Vagina (tissue), 2 donors: Measurements from ENCODE around the gene NUBP2. TPM values are rescaled to one million over a fixed set of nuclear protein-coding genes. Genes with fewer than 3 reads are reported as not detected.
A peak's percentile ranks its signal among the peaks of the same experiment; 100 is the strongest.

Experiments
- DNase-seq, 2 donors: peaks; one replicate each; pipeline ENCODE4 v3.0.0-alpha.2; 2017; ENCODE audit errors: extremely low spot score in 2 of 2
- H3K27ac ChIP-seq: fragments of 200-600 bp; sonication (generic); one replicate; pipeline ENCODE4 v1.5.1; 2019
- H3K27me3 ChIP-seq: fragments of 200-600 bp; sonication (generic); one replicate; pipeline ENCODE4 v1.5.1; 2019
- H3K36me3 ChIP-seq, 2 donors: fragments of 200-600 bp; sonication (generic); one replicate each; pipeline ENCODE4 v1.5.1; 2017 to 2019
- H3K4me1 ChIP-seq: fragments of 200-600 bp; sonication (generic); one replicate; pipeline ENCODE4 v1.5.1; 2019
- H3K4me3 ChIP-seq, 2 donors: fragments of 200-600 bp; sonication (generic); 1 replicate in 1 of 2; 2 replicates in 1 of 2; pipeline ENCODE4 v1.5.1; 2016 to 2019
- H3K9me3 ChIP-seq: fragments of 200-600 bp; sonication (generic); one replicate; pipeline ENCODE4 v1.5.1; 2019
- CTCF ChIP-seq, 3 experiments: fragments of 450-650 bp in 2 of 3; fragments of 200-600 bp in 1 of 3; sonication (generic) in 1 of 3; IDR thresholded peaks; one replicate each; pipeline ENCODE4 v1.5.1; 2017 to 2019; ENCODE audit warnings: antibody characterized with exemption in 3 of 3, mild to moderate bottlenecking in 2 of 3, moderate library complexity in 2 of 3
- POLR2A ChIP-seq, 2 donors: fragments of 450-650 bp; IDR thresholded peaks; one replicate each; pipeline ENCODE4 v1.6.1; 2017; ENCODE audit warnings: antibody characterized with exemption in 2 of 2, mild to moderate bottlenecking in 2 of 2, moderate library complexity in 2 of 2
- POLR2AphosphoS5 ChIP-seq, 2 donors: sonication (generic); formaldehyde crosslinking; IDR thresholded peaks; one replicate each; pipeline ENCODE4 v1.9.0; 2017; ENCODE audit warnings: antibody characterized with exemption in 2 of 2, mild to moderate bottlenecking in 2 of 2, low read depth in 1 of 2; ENCODE audit not compliant: insufficient read depth in 1 of 2
- intact Hi-C: fragments of 100-400 bp; cut with DNase I; formaldehyde crosslinking; loops from one replicate; pipeline ENCODE4 v1.15.1; 2023
- total RNA-seq: library from RNA; depleted of rRNA; stranded (reverse); fragments of >200 nt; gene quantifications from one replicate; pipeline ENCODE4 v1.2.3, GENCODE V29; 2016

Gene NUBP2
- total RNA-seq, 1 donor from 2014 or later: 40.8 TPM

DNA sequence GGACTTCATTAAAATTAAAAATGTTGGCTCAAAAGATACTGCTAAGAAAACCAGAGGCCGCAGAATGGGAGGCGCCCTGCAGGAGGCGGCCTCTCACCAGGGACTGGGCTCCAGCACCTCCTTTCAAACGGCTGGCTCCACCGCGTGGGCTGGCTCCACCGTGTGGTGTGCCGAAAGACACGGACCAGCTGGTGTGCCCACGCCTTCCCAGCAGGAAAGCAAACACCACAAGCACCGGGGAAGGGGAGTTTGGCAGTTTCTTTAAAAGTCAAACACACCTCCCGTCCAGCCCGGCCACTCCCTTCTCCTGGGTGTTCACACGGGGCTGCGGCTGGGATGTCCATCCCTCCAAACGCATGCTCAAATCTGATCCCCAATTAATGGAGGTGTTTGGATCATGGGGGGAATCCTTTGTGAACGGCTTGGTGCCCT, 30.0 kb downstream of the NUBP2 start:
- Histone ChIP-seq H3K4me1 (no peaks in the 10 kb centered on the region), H3K27ac (no peak overlapping the region)

GRCh38 chr16:1815461-1815860, 32.7 kb downstream of the NUBP2 start:
- H3K36me3 ChIP-seq: peaks cover 0 to 42% of the 10 kb centered on the region in 2 donors
- no peaks in the 10 kb centered on the region for H3K27me3 ChIP-seq
- no peaks in the 10 kb centered on the region for H3K9me3 ChIP-seq
- TF ChIP-seq CTCF (IDR thresholded peaks at IDR 0.05): no peak
- no peak for TF ChIP-seq POLR2AphosphoS5 (IDR thresholded peaks at IDR 0.05; ENCODE audit: insufficient read depth in 1 of 2, low read depth in 1 of 2)
- no peak for TF ChIP-seq POLR2A (IDR thresholded peaks at IDR 0.05)
- H3K27ac ChIP-seq: no peak overlapping the region
- H3K4me3 ChIP-seq: no peak overlapping the region
- DNase-seq: no peak
- H3K4me1 ChIP-seq: no peaks in the 10 kb centered on the region
- intact Hi-C loops: no loop called here

More for the DNA sequence above, 30.0 kb downstream of the NUBP2 start:
- TF ChIP-seq POLR2A (IDR thresholded peaks at IDR 0.05) (no peak), POLR2AphosphoS5 (IDR thresholded peaks at IDR 0.05; ENCODE audit: insufficient read depth in 1 of 2, low read depth in 1 of 2) (peak in 1 of 2 donors; percentile 22), CTCF (IDR thresholded peaks at IDR 0.05) (peak; percentile 15 to 55 (median 40))
- Histone ChIP-seq H3K27me3 (no peaks in the 10 kb centered on the region), H3K4me3 (no peak overlapping the region), H3K36me3 (peaks cover 0 to 39% of the 10 kb centered on the region in 2 donors), H3K9me3 (no peaks in the 10 kb centered on the region)
- intact Hi-C loops: no loop called here
- DNase-seq: no peak

DNA sequence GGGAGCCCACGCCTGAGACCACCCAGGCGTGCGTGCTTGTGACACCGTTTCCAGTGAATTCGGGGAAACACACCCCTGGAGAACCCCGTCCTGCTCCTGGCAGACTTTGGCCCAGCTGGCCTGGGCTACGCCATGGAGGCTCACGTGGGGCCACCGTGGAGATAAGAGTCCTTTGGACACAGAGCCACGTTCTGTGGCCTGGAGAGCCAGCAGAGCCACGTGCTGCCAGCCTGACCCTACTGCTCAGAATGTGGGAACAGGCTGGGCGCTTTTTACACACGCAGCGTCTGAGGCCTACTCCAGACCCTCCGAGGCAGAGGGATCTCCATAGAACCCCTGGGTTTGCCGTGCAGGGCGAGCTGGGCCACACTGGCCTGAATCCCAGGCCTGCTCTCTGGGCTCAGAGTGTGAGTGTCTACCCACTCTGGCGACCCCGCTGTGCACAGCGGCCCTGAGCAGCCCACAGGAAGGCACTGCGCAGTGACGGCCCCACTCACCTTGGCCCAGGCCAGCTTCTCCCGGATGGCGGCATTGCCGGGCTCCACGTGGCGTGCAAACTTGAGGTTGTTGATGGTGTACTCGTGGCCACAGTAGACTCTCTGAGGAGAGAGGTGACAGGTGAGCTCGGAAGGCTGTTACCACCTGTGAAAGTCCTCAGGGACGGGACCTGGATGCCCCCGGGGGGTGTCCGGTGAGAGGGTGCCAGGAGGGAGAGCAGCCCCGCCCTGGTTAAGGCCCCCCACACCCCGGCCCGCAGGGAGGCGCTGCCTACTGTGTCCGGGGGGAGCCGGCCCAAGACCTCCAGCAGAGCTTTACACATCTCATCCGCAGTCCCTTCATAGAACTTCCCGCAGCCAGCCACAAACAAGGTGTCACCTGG, 33.9 kb downstream of the NUBP2 start:
- no peak overlapping the region for H3K4me3 ChIP-seq
- H3K27me3 ChIP-seq: no peaks in the 10 kb centered on the region
- TF ChIP-seq POLR2A (IDR thresholded peaks at IDR 0.05): no peak
- no peak for TF ChIP-seq POLR2AphosphoS5 (IDR thresholded peaks at IDR 0.05; ENCODE audit: insufficient read depth in 1 of 2, low read depth in 1 of 2)
- peaks cover 0 to 49% of the 10 kb centered on the region in 2 donors for H3K36me3 ChIP-seq
- no peak for DNase-seq
- intact Hi-C loops: no loop called here
- no peaks in the 10 kb centered on the region for H3K9me3 ChIP-seq
- H3K27ac ChIP-seq: no peak overlapping the region
- no peaks in the 10 kb centered on the region for H3K4me1 ChIP-seq

GRCh38 chr16:1817276-1817589, 34.5 kb downstream of the NUBP2 start:
- H3K9me3 ChIP-seq: no peaks in the 10 kb centered on the region

DNA sequence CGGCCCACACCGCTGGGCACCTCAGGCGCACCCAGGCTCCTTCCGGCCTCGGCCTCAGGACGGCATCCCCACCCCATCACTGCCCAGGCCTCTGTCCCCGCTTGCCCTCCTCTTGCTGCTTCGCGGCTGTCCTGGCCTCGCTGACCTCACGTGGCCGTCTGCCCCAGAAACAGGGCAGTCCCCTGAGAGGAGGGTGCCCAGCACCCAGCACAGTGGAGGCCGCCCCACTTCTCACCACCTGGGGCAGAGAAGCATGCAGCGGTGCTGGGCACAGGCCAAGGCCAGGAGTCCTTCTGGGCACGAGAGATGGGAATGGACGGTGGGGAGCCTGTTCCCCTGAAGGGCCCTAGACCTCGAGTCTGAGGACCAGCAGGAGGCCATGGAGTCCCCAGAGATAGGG, 35.0 kb downstream of the NUBP2 start:
- Histone ChIP-seq H3K27ac (no peak overlapping the region), H3K4me3 (no peak overlapping the region), H3K36me3 (peaks cover 0 to 59% of the 10 kb centered on the region in 2 donors), H3K4me1 (no peaks in the 10 kb centered on the region), H3K27me3 (no peaks in the 10 kb centered on the region), H3K9me3 (no peaks in the 10 kb centered on the region)
- intact Hi-C loops: no loop called here
- DNase-seq: no peak
- no peak for TF ChIP-seq CTCF (IDR thresholded peaks at IDR 0.05)
- no peak for TF ChIP-seq POLR2AphosphoS5 (IDR thresholded peaks at IDR 0.05; ENCODE audit: insufficient read depth in 1 of 2, low read depth in 1 of 2)
- no peak for TF ChIP-seq POLR2A (IDR thresholded peaks at IDR 0.05)

More at GRCh38 chr16:1817276-1817589, 34.5 kb downstream of the NUBP2 start:
- Histone ChIP-seq H3K27me3 (no peaks in the 10 kb centered on the region), H3K4me3 (no peak overlapping the region), H3K36me3 (peaks cover 0 to 55% of the 10 kb centered on the region in 2 donors), H3K27ac (no peak overlapping the region), H3K4me1 (no peaks in the 10 kb centered on the region)
- no peak for TF ChIP-seq CTCF (IDR thresholded peaks at IDR 0.05)
- TF ChIP-seq POLR2AphosphoS5 (IDR thresholded peaks at IDR 0.05; ENCODE audit: insufficient read depth in 1 of 2, low read depth in 1 of 2): no peak
- TF ChIP-seq POLR2A (IDR thresholded peaks at IDR 0.05): no peak
- no peak for DNase-seq
- intact Hi-C loops: no loop called here
